GM15510 (cell line): ENCODE results near the gene IGSF8.

Experiments used
- POLR2A ChIP-seq: IDR thresholded peaks from 3 replicates; pipeline ENCODE4 v1.6.1; 2011; ENCODE audit warnings: borderline replicate concordance; ENCODE audit not compliant: insufficient read length; ENCODE audit errors: extremely low read depth

The IGSF8 gene

DNA sequence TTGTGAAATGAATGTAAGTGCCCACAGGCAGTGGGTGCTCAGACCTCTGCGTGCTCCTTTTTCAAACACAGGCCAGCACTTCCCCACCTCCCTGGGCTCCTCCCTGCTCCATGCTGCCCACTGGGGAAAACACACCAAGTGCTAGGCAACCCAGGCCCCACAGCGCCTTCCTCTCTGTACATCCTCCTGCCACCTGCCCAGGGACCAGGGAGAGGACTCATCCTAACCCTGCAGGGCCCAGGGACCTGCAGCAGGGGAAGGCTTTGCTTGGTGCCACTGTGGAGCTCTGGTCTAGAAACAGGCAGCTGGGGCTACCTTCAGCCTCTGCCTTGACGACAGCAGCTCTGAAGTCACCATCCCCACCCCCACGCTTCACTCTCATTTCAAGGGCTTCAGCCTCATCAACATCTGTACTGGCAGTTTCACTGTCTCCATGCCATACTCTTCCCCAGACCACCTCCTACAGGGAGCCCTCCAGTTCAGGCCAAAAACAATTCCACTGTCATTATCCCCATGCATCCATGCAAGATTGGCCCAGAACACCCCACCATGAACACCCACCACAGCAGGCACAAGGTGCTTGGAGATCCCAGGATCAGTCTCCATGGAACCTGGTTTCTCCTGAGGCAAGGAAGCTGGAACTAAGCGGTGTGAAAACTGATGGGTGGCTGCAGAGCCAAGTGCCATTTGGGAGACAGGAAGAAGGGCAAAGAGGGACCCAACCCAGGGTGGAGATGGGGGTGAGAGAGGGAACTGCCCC lies 1.1 kb downstream of the IGSF8 start:
- TF ChIP-seq POLR2A: no peak

DNA sequence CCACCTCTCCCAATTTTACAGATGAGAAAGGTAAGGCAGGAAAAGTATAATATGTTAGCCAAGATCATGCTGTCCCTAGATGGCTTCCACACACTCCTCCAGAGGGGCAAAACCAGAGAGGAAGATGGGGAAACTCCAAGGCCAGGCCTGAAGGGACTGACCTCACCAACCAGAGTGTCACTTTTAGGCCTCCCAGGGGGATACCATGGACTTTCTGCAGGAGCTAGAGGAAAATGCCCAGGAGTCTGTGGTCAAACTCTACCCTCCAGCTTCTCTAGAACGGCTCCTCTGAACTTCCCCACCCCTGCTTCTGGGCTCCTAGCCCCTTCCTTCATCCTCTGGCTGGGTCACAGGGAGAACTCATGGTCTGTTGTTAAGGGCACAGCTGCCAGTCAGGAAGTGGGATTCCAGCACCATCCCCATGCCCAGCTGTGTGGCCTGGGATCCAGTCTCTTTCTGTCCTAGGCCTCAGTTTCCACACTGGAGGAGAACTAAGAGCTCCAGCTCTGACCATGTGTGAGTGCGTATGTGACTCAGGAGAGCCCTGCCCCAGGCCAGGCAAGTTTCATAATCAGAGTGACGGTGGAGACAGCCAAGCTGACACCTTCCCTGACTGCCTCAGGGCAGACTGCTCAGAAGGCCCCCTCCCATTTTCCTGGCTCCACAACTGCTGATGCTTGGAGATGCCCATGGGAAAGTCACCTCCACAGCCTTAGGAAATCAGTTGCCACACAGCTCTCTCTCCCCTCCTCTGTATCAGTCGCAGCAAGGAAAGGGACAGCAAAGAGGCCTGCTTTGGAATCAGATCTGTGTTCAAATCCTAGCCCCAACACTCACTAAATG lies 1.9 kb downstream of the IGSF8 start:
- no peak for TF ChIP-seq POLR2A

DNA sequence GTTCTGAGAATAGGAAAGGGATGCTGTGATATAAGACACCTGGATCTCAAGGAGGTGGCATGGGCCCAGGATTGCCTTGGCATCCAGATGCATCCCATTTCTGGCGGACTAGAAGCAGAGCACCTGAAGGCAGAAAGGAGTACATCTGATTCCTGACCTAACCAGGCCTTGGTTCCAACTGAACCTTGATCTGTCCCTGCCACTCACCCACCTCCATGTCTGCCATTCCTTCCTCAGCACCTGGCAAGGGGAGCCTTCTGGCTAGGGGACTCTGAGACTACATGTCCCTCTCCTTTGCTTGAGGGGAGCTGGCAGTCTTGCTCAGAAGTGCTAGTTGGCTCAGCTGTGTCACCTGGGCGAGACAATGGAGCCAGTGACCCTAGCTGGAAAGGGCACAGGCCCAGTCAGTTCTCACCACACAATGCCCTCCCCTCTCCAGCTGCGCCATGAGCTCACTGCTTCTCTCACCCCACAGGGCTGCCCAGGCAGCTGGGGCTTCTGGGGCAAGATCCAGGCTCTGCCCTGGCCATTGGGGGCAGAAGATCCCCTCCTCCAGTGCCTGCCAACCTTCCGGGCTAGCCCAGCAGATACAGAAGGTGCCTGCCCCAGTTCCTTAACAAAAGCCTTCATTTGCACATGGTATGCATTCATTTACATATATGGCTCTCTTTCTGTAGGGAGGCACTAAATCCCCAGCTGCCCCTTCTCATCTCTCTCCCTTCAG lies 2.9 kb downstream of the IGSF8 start:
- TF ChIP-seq POLR2A: no peak

DNA sequence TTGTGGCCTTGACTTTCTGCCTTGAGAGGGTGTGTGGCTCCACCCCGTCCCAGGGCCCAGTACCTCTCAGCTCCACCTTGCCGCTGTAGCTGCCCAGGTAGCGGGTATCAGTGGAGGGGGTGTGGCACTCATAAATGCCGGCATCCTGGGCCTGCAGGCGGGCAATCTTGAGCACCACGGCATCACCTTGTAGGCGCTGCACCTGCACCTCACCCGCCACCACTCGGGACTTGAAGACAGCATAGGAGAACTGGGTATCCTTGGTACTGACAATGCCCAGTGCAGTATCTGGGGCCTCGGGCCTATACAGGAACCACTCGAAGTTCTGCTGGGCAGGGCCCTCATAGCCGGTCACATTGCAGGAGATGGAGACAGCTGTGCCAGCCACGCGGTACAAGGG lies 3.6 kb downstream of the IGSF8 start:
- no peak for TF ChIP-seq POLR2A

DNA sequence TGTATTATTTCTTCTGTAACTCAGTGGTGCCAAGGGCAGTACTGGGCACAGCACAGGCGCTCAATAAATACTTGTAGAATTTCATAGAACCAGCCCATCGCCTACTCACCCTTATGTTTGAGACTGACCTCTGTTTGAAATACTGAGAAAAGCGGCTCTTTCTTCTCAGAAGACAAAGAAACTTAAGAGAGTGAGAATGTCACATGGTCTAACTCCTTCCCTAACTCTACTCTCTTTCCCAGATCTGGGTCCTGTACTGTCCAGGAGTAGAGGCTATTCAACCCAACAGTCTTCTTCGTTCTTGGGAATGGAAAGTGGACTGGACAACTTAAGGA lies 4.2 kb downstream of the IGSF8 start:
- no peak for TF ChIP-seq POLR2A

DNA sequence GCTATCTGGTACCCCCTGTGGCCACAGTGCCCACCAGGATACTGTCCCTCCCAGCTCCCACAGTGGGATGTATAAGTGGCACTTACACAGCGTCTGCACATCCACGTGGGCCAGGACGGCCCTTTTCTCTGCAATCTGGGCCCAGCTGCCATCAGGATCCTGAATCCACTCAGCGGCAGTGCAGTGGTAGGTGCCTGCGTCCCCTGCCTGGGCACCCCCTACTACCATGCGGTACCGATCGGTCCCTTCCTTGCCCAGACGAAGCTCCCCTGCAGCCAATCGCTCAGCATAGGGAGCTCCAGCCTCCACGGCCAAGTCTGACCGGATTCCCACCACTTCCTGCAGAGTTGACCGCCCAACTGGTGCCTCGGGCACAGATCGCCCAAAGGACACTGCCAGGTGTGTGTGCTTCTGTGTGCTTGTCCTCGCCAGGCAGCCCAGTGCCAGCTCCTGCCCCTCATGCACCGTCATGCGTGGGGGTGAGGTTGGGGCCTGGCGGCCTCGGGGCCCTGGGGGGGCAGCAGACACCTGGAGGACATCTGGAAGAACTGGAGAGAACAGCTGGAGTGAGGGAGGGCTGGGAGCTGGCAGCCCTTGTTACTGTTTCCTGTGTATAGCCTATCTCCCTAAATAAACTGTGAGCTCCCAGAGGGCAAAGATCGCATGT lies 4.7 kb downstream of the IGSF8 start:
- TF ChIP-seq POLR2A: no peak

DNA sequence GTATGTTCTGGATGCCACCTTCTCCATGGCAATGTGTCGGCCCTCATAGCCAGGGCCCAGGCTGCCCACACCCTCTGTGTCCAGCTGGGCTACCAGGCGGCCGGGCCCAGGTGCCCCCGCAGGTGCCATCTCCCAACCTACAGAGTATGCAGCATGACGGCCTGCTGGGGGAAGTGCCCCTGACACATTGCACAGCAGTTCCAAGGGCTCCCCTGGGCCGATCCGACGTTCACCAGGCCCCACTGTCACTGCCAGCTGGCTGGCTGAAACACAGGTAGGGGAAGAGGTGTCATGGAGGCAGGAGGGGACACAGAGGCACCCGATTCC lies 5.4 kb downstream of the IGSF8 start:
- TF ChIP-seq POLR2A: no peak

DNA sequence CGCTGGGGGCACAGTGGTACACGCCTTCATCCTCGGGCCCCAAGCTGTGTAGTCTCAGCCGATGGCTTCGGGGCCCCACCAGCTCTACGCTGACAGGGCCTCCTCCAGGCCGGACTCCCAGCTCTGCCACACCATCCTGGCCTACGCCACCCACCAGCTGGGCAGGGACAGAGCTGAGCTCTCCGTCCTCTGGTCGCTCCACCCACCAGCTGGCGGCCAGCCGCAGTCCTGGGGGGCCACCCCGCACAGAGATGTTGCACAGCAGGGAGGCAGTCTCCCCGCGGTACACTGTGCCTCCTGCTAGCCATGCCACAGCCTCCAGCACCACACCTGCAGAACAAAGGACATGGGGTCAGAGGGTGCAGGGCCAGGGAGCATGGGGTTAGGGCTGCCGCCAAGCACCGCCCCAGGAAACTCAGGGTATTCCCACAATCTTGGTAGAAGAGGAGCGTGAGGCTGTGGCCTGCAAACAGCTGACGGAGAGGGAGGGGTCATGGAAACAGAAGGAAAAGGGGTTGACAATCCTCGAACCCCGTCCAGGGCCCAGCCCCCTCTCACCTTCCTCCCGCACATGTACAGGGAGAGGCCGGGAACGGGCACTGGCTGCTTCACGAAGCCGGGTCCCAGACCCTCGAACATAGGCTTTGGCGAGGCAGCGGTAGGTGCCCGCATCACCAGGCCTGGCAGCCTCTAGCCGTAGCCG lies 5.9 kb downstream of the IGSF8 start:
- TF ChIP-seq POLR2A: no peak

DNA sequence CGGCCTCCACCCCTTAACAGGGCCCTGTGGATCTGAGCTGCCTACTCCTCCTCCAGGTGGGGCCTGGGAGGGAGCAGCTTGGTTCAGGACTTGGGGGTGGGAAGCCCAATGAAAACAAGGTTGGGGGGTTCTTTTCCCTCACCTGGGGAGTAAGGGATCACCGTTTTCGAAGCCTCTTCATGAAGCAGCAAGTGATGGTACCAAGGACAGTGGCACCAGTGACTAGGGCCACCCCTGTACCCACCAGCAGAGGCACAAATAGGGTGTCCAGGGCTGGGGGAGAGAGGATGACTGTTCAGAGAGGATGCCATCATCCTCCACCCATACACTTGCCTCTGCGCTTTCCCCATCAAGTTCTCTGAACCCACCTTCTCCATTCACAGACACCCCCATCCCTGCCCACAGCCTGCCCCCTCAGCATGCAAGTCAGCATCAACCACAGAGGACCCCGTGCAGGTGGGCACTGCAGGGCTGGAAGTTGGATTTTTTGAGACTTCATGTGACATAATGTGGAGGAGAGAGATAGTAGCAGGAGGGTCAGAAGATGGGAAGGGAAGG lies 6.7 kb downstream of the IGSF8 start:
- no peak for TF ChIP-seq POLR2A

DNA sequence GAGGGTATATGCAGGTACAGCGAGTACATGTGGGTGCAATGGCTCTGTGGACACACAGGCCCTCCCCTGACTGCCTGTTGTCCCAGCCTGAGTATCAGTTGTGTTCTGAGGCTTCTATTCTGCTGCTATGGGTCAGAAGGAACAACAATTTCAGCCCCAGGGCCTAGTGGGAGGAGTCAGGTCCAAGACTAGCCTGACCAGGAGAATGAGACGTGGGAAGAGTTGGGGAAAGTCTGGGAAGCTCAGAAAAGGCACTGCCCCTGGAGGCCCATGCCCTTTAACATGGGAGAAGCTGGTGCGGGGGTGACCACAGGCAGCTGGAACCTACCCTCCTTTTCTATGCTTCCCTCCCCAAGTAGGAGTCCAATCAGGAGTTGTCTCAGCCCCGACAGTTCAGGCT lies 7.7 kb downstream of the IGSF8 start:
- no peak for TF ChIP-seq POLR2A

DNA sequence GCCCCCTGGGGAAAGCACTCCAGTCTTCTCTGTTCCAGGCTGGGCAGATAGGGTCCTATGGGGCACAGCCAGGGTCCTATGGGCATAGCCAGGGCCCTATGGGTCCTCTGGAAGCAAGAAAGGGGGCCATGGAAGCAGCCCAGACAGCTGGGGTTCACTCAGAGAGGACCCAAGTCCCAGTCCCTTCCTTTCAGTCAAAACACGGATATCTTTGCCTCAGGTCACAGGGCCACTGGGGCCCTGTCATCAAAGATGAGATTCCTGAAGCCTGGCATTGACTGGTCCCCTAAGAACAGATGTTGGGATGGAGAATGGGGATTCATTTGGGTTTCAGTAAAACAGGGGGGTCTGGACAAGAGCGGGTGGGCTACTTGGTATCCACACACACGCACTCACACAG lies 8.5 kb downstream of the IGSF8 start:
- TF ChIP-seq POLR2A: no peak

DNA sequence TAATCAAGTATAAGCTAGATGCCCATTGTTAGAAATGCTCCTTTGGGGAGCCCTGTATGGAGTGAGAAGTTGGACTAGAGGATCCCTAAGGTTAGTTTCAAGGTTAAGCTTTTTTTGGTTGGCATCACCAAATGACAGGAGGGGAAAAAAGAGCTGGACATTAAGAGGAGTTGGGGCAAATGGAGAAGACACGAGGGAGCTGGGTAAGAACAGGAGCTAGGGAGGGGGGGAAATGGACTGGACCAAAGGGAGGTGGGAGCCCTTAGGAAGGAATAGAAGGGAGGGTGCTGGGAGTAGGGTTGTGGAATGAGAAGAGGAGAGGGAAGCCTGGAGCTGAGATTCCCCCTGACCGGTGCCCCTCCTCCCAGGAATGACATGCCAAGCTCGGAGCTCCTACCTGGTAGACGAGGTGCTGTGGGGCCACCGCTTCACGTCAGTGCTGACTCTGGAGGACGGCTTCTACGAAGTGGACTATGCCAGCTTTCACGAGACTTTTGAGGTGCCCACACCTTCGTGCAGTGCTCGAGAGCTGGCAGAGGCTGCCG lies 11.2 kb downstream of the IGSF8 start:
- no peak for TF ChIP-seq POLR2A

DNA sequence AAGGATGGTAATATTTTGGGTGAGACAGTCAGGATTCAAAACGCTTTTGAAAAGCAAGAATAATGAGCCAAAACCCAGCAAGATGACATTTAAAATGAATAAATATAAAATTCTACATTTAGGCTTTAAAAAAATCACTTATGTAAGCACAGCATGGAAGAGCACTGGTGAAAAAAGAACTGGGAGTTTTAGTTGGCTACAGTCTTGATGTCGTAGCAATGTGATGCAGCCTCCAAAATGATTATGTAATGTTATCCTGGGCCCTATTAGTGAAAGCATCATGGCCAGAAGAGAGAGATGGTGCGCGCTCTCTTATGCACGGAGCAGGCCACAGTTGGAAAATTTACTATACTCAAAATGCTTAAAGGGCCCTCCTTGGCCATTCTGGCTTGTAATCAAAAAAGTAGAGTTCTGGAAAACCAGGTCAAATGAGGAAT lies 11.9 kb downstream of the IGSF8 start:
- TF ChIP-seq POLR2A: no peak
